Activated naive CD4-positive, alpha-beta T cell treated with anti-CD3 and anti-CD28 coated beads, Interleukin-2, amount 10 ng/mL, durations not matched to agents 7 days and 5 days (primary cell): Measurements from ENCODE around the gene RFX1.
A peak's percentile ranks its signal among the peaks of the same experiment; 100 is the strongest.

ENCODE experiments used
- CTCF ChIA-PET: fragments of 350-600 bp; sonication (Branson Sonifier 250); formaldehyde crosslinking; loops from one replicate; lab custom pipeline; 2021; ENCODE audit warnings: antibody characterized with exemption; lab: Charles Lee
- DNase-seq: peaks from one replicate; pipeline ENCODE4 v3.0.0-alpha.2; 2020
- H3K27ac Mint-ChIP-seq: one replicate; pipeline ENCODE4 v1.8.0; 2021; ENCODE audit warnings: mild to moderate bottlenecking, moderate library complexity, mixed read lengths
- H3K27me3 Mint-ChIP-seq: one replicate; pipeline ENCODE4 v1.8.0; 2021; ENCODE audit warnings: mild to moderate bottlenecking, mixed read lengths
- H3K36me3 Mint-ChIP-seq: one replicate; pipeline ENCODE4 v1.8.0; 2021; ENCODE audit warnings: mixed read lengths
- H3K4me1 Mint-ChIP-seq: one replicate; pipeline ENCODE4 v1.8.0; 2021; ENCODE audit warnings: mixed read lengths
- H3K4me3 Mint-ChIP-seq: one replicate; pipeline ENCODE4 v1.8.0; 2021; ENCODE audit warnings: mild to moderate bottlenecking, moderate library complexity, mixed read lengths
- H3K9me3 Mint-ChIP-seq: one replicate; pipeline ENCODE4 v1.8.0; 2021; ENCODE audit warnings: mixed read lengths

The RFX1 gene

GRCh38 chr19:13984186-13984585, 21.9 kb downstream of the RFX1 start:
- CTCF ChIA-PET, result interaction anchor here (1.0 to 1.8 kb wide), 3 partner anchors 13 to 82 kb away, joined by 3 read pairs; no protein-coding TSS in a partner anchor
- H3K4me3 Mint-ChIP-seq, result no peak overlapping the region
- H3K9me3 Mint-ChIP-seq, result no peaks in the 10 kb centered on the region
- H3K27ac Mint-ChIP-seq, result no peak overlapping the region
- peaks cover 4% of the 10 kb centered on the region for H3K27me3 Mint-ChIP-seq
- H3K36me3 Mint-ChIP-seq, result peaks cover 19% of the 10 kb centered on the region
- DNase-seq, result no peak
- peaks cover 88% of the 10 kb centered on the region for H3K4me1 Mint-ChIP-seq

- Mint-ChIP-seq H3K27me3 (peaks cover 4% of the 10 kb centered on the region), H3K4me3 (no peak overlapping the region), H3K27ac (peak overlapping the region; percentile 7), H3K4me1 (peaks cover 79% of the 10 kb centered on the region), H3K36me3 (peaks cover 13% of the 10 kb centered on the region), H3K9me3 (no peaks in the 10 kb centered on the region)
- CTCF ChIA-PET, result interaction anchor here (1.0 kb wide), 1 partner anchor 75 kb away, joined by 3 read pairs; no protein-coding TSS in a partner anchor
- DNase-seq, result peak; percentile 48
These were observed 22.8 kb downstream of the RFX1 start for GRCh38 chr19:13983213-13983889.

- H3K36me3 Mint-ChIP-seq, result peaks cover 12% of the 10 kb centered on the region
- H3K27me3 Mint-ChIP-seq, result peaks cover 4% of the 10 kb centered on the region
- no peaks in the 10 kb centered on the region for H3K9me3 Mint-ChIP-seq
- H3K4me3 Mint-ChIP-seq, result no peak overlapping the region
- no peak overlapping the region for H3K27ac Mint-ChIP-seq
- H3K4me1 Mint-ChIP-seq, result peaks cover 80% of the 10 kb centered on the region
- no peak for DNase-seq
- CTCF ChIA-PET, result no interaction called here
These were observed 23.3 kb downstream of the RFX1 start for GRCh38 chr19:13982773-13983172.

- H3K36me3 Mint-ChIP-seq, result peaks cover 12% of the 10 kb centered on the region
- CTCF ChIA-PET, result interaction anchor here (1.8 kb wide), 1 partner anchor 25 kb away, joined by 5 read pairs; no protein-coding TSS in a partner anchor
- no peaks in the 10 kb centered on the region for H3K9me3 Mint-ChIP-seq
- peaks cover 4% of the 10 kb centered on the region for H3K27me3 Mint-ChIP-seq
- peaks cover 73% of the 10 kb centered on the region for H3K4me1 Mint-ChIP-seq
- no peak overlapping the region for H3K4me3 Mint-ChIP-seq
- DNase-seq, result no peak
- H3K27ac Mint-ChIP-seq, result peak overlapping the region; percentile 49
These were observed 24.1 kb downstream of the RFX1 start for GRCh38 chr19:13981988-13982501.

- CTCF ChIA-PET, result interaction anchor here (1.3 to 1.8 kb wide), 2 partner anchors 25 to 28 kb away, joined by 5 read pairs; no protein-coding TSS in a partner anchor
- peaks cover 13% of the 10 kb centered on the region for H3K36me3 Mint-ChIP-seq
- H3K27ac Mint-ChIP-seq, result peak overlapping the region; percentile 87
These were observed 24.7 kb downstream of the RFX1 start for GRCh38 chr19:13981467-13981866.

GRCh38 chr19:13981021-13981420, 25.1 kb downstream of the RFX1 start:
- peak overlapping the region; percentile 87 for H3K27ac Mint-ChIP-seq

More at GRCh38 chr19:13981467-13981866, 24.7 kb downstream of the RFX1 start:
- Mint-ChIP-seq H3K4me3 (no peak overlapping the region), H3K4me1 (peaks cover 67% of the 10 kb centered on the region), H3K9me3 (no peaks in the 10 kb centered on the region), H3K27me3 (peaks cover 4% of the 10 kb centered on the region)
- DNase-seq, result no peak

GRCh38 chr19:13980340-13980739, 25.8 kb downstream of the RFX1 start:
- CTCF ChIA-PET, result interaction anchor here (1.3 to 1.8 kb wide), 2 partner anchors 24 to 27 kb away, joined by 5 read pairs; no protein-coding TSS in a partner anchor

More at GRCh38 chr19:13981021-13981420, 25.1 kb downstream of the RFX1 start:
- DNase-seq, result no peak
- Mint-ChIP-seq H3K4me3 (no peak overlapping the region), H3K9me3 (no peaks in the 10 kb centered on the region), H3K27me3 (peaks cover 4% of the 10 kb centered on the region), H3K36me3 (peaks cover 14% of the 10 kb centered on the region), H3K4me1 (peaks cover 63% of the 10 kb centered on the region)
- CTCF ChIA-PET, result interaction anchor here (1.3 to 1.8 kb wide), 2 partner anchors 24 to 28 kb away, joined by 5 read pairs; no protein-coding TSS in a partner anchor

GRCh38 chr19:13979686-13980085, 26.4 kb downstream of the RFX1 start:
- H3K27me3 Mint-ChIP-seq, result peaks cover 4% of the 10 kb centered on the region
- no peak for DNase-seq
- H3K4me1 Mint-ChIP-seq, result peaks cover 50% of the 10 kb centered on the region
- H3K4me3 Mint-ChIP-seq, result no peak overlapping the region
- CTCF ChIA-PET, result no interaction called here
- peaks cover 14% of the 10 kb centered on the region for H3K36me3 Mint-ChIP-seq
- no peaks in the 10 kb centered on the region for H3K9me3 Mint-ChIP-seq
- H3K27ac Mint-ChIP-seq, result no peak overlapping the region

More at GRCh38 chr19:13980340-13980739, 25.8 kb downstream of the RFX1 start:
- Mint-ChIP-seq H3K27me3 (peaks cover 4% of the 10 kb centered on the region), H3K4me1 (peaks cover 56% of the 10 kb centered on the region), H3K4me3 (no peak overlapping the region), H3K36me3 (peaks cover 14% of the 10 kb centered on the region), H3K27ac (no peak overlapping the region), H3K9me3 (no peaks in the 10 kb centered on the region)
- no peak for DNase-seq

- no peak overlapping the region for H3K27ac Mint-ChIP-seq
- CTCF ChIA-PET, result no interaction called here
- DNase-seq, result no peak
- H3K27me3 Mint-ChIP-seq, result peaks cover 4% of the 10 kb centered on the region
- peaks cover 17% of the 10 kb centered on the region for H3K36me3 Mint-ChIP-seq
- H3K4me3 Mint-ChIP-seq, result no peak overlapping the region
- no peaks in the 10 kb centered on the region for H3K9me3 Mint-ChIP-seq
- H3K4me1 Mint-ChIP-seq, result peaks cover 48% of the 10 kb centered on the region
These were observed 26.9 kb downstream of the RFX1 start for GRCh38 chr19:13979244-13979615.

- DNase-seq, result no peak
- Mint-ChIP-seq H3K4me1 (peaks cover 48% of the 10 kb centered on the region), H3K27me3 (peaks cover 4% of the 10 kb centered on the region), H3K4me3 (no peak overlapping the region), H3K27ac (no peak overlapping the region), H3K36me3 (peaks cover 21% of the 10 kb centered on the region), H3K9me3 (no peaks in the 10 kb centered on the region)
- CTCF ChIA-PET, result no interaction called here
These were observed 27.5 kb downstream of the RFX1 start for GRCh38 chr19:13978351-13979243.

GRCh38 chr19:13977803-13978202, 28.3 kb downstream of the RFX1 start:
- no peaks in the 10 kb centered on the region for H3K9me3 Mint-ChIP-seq
- no peak for DNase-seq
- H3K4me1 Mint-ChIP-seq, result peaks cover 42% of the 10 kb centered on the region
- H3K36me3 Mint-ChIP-seq, result peaks cover 20% of the 10 kb centered on the region
- H3K4me3 Mint-ChIP-seq, result no peak overlapping the region
- peaks cover 4% of the 10 kb centered on the region for H3K27me3 Mint-ChIP-seq
- CTCF ChIA-PET, result interaction anchor here (1.3 kb wide), 1 partner anchor 25 kb away, joined by 4 read pairs; the partner anchor contains the start of gene DCAF15
- no peak overlapping the region for H3K27ac Mint-ChIP-seq

- peaks cover 28% of the 10 kb centered on the region for H3K4me1 Mint-ChIP-seq
- no peak overlapping the region for H3K4me3 Mint-ChIP-seq
- peaks cover 4% of the 10 kb centered on the region for H3K27me3 Mint-ChIP-seq
- DNase-seq, result no peak
- no peaks in the 10 kb centered on the region for H3K9me3 Mint-ChIP-seq
- CTCF ChIA-PET, result interaction anchor here (1.3 kb wide), 1 partner anchor 23 kb away, joined by 4 read pairs; the partner anchor contains the start of gene DCAF15
- H3K36me3 Mint-ChIP-seq, result peaks cover 17% of the 10 kb centered on the region
- no peak overlapping the region for H3K27ac Mint-ChIP-seq
These were observed 29.7 kb downstream of the RFX1 start for GRCh38 chr19:13976446-13976845.

- Mint-ChIP-seq H3K9me3 (no peaks in the 10 kb centered on the region), H3K36me3 (peaks cover 17% of the 10 kb centered on the region), H3K4me3 (no peak overlapping the region), H3K27ac (no peak overlapping the region), H3K4me1 (peaks cover 22% of the 10 kb centered on the region), H3K27me3 (peaks cover 4% of the 10 kb centered on the region)
- DNase-seq, result no peak
- CTCF ChIA-PET, result no interaction called here
These were observed 30.2 kb downstream of the RFX1 start for GRCh38 chr19:13975870-13976269.

- DNase-seq, result peak; percentile 73
- peak overlapping the region; percentile 4 for H3K27ac Mint-ChIP-seq
- H3K9me3 Mint-ChIP-seq, result no peaks in the 10 kb centered on the region
- no peaks in the 10 kb centered on the region for H3K27me3 Mint-ChIP-seq
- CTCF ChIA-PET, result no interaction called here
- H3K4me1 Mint-ChIP-seq, result peaks cover 13% of the 10 kb centered on the region
- H3K36me3 Mint-ChIP-seq, result peaks cover 17% of the 10 kb centered on the region
- H3K4me3 Mint-ChIP-seq, result no peak overlapping the region
These were observed 32.0 kb downstream of the RFX1 start for GRCh38 chr19:13974073-13974472.
